H1 (cell line): ENCODE data around the gene SGMS1. TPM values are rescaled to one million over a fixed set of nuclear protein-coding genes. Genes with fewer than 3 reads are reported as not detected.

Experiments used
- CTCF ChIA-PET: fragments of 300-600 bp; sonication (Branson Sonifier 250); formaldehyde crosslinking; loops from one replicate; lab custom pipeline; 2021; ENCODE audit not compliant: partially characterized antibody; lab: Charles Lee
- POLR2A ChIA-PET: fragments of 300-600 bp; sonication (Branson Sonifier 250); formaldehyde crosslinking; loops from one replicate; lab custom pipeline; 2021; ENCODE audit warnings: inconsistent platforms; ENCODE audit not compliant: partially characterized antibody; lab: Charles Lee
- DNase-seq, 2 experiments: peaks; one replicate each; pipeline versions ENCODE4 v3.0.0 to v3.0.0-alpha.2; 2010 to 2022; ENCODE audit warnings: low spot score in 2 of 2, low read depth in 1 of 2, mixed read lengths in 1 of 2
- FAIRE-seq: peaks from 2 replicates; lab custom pipeline; 2011; peaks lifted over from hg19 to GRCh38; lab: Jason Lieb, UNC
- H2AFZ ChIP-seq: 2 replicates; pipeline ENCODE4 v1.8.1; 2012; ENCODE audit warnings: low read length, inconsistent platforms
- H2AK5ac ChIP-seq: 2 replicates; pipeline ENCODE4 v1.6.1; 2013; ENCODE audit warnings: low read depth, low read length
- H2BK120ac ChIP-seq: replicated peaks from 2 replicates; pipeline ENCODE3; 2013; ENCODE audit warnings: low read depth, low read length, inconsistent platforms
- H2BK12ac ChIP-seq: 2 replicates; pipeline ENCODE4 v1.6.1; 2013; ENCODE audit warnings: low read depth, low read length
- H2BK15ac ChIP-seq: 2 replicates; pipeline ENCODE4 v1.6.1; 2013; ENCODE audit warnings: low read length
- H2BK20ac ChIP-seq: 2 replicates; pipeline ENCODE4 v1.6.1; 2013; ENCODE audit warnings: low read length
- H2BK5ac ChIP-seq: 2 replicates; pipeline ENCODE4 v1.6.1; 2013; ENCODE audit warnings: low read depth, low read length
- H3K14ac ChIP-seq: 2 replicates; pipeline ENCODE4 v1.6.1; 2013; ENCODE audit warnings: inconsistent platforms; ENCODE audit not compliant: insufficient read length
- H3K18ac ChIP-seq: 2 replicates; pipeline ENCODE4 v1.6.1; 2013; ENCODE audit warnings: low read length; ENCODE audit errors: extremely low read depth
- H3K23ac ChIP-seq: 2 replicates; pipeline ENCODE4 v1.6.1; 2013; ENCODE audit warnings: inconsistent platforms; ENCODE audit not compliant: insufficient read length
- H3K23me2 ChIP-seq: 2 replicates; pipeline ENCODE4 v1.6.1; 2013; ENCODE audit warnings: low read depth, low read length
- H3K27ac ChIP-seq: 2 replicates; pipeline ENCODE4 v1.6.1; 2011; ENCODE audit warnings: low read depth, low read length, inconsistent platforms
- H3K27me3 ChIP-seq, 4 experiments: replicated peaks in 1 of 4; 1 replicate in 1 of 4; 2 replicates in 3 of 4; pipeline versions ENCODE4 v1.6.1 to v1.8.1; 2011 to 2013; ENCODE audit warnings: low read length in 3 of 4, mild to moderate bottlenecking in 3 of 4, inconsistent platforms in 2 of 4, mixed read lengths in 2 of 4, moderate library complexity in 1 of 4; ENCODE audit not compliant: control insufficient read depth in 3 of 4, insufficient read depth in 3 of 4; ENCODE audit errors: extremely low read depth in 1 of 4
- H3K36me3 ChIP-seq, 4 experiments: 2 replicates each; pipeline versions ENCODE4 v1.6.1 to v1.8.1; 2011 to 2013; ENCODE audit warnings: mild to moderate bottlenecking in 4 of 4, low read length in 3 of 4, moderate library complexity in 2 of 4, control low read depth in 1 of 4, inconsistent platforms in 1 of 4; ENCODE audit not compliant: insufficient read depth in 4 of 4, control insufficient read depth in 2 of 4
- H3K4ac ChIP-seq: replicated peaks from 2 replicates; pipeline ENCODE3; 2013; ENCODE audit warnings: low read length, low read depth, mixed read lengths, inconsistent platforms; ENCODE audit not compliant: insufficient read length
- H3K4me1 ChIP-seq, 4 experiments: replicated peaks in 1 of 4; 1 replicate in 1 of 4; 2 replicates in 3 of 4; pipeline versions ENCODE4 v1.6.1 to v1.8.1; 2011 to 2013; ENCODE audit warnings: low read length in 3 of 4, inconsistent platforms in 2 of 4, mixed read lengths in 1 of 4; ENCODE audit not compliant: insufficient read depth in 4 of 4, control insufficient read depth in 3 of 4
- H3K4me2 ChIP-seq, 2 experiments: 2 replicates each; pipeline versions ENCODE4 v1.6.1 to v1.8.1; 2011 to 2013; ENCODE audit warnings: low read depth in 2 of 2, low read length in 2 of 2, control low read depth in 1 of 2, inconsistent platforms in 1 of 2, mild to moderate bottlenecking in 1 of 2; ENCODE audit not compliant: insufficient read depth in 1 of 2
- H3K4me3 ChIP-seq, 4 experiments: fragments of 200-600, 300-600 bp in 1 of 4; sonication (generic), shearing (Covaris generic), sonication (Bioruptor Twin) in 1 of 4; 2 replicates each; pipeline versions ENCODE4 v1.5.1 to v1.8.1; 2011 to 2016; ENCODE audit warnings: low read length in 4 of 4, low read depth in 3 of 4, control low read depth in 2 of 4, inconsistent platforms in 2 of 4, mild to moderate bottlenecking in 2 of 4, mixed read lengths in 1 of 4, moderate library complexity in 1 of 4; ENCODE audit not compliant: insufficient read depth in 2 of 4; ENCODE audit errors: extremely low read depth in 1 of 4
- H3K56ac ChIP-seq: replicated peaks from 2 replicates; pipeline ENCODE3; 2013; ENCODE audit warnings: low read depth, mild to moderate bottlenecking, mixed read lengths, low read length, inconsistent platforms; ENCODE audit not compliant: insufficient read length
- H3K79me1 ChIP-seq: 2 replicates; pipeline ENCODE4 v1.6.1; 2013; ENCODE audit warnings: low read depth, low read length, control low read depth
- H3K79me2 ChIP-seq, 2 experiments: 2 replicates each; pipeline versions ENCODE4 v1.6.1 to v1.8.1; 2012 to 2013; ENCODE audit warnings: low read length in 2 of 2, mild to moderate bottlenecking in 2 of 2, inconsistent platforms in 1 of 2; ENCODE audit not compliant: insufficient read depth in 2 of 2, control insufficient read depth in 1 of 2
- H3K9ac ChIP-seq, 4 experiments: replicated peaks in 1 of 4; 1 replicate in 1 of 4; 2 replicates in 3 of 4; pipeline versions ENCODE4 v1.6.1 to v1.8.1; 2011 to 2013; ENCODE audit warnings: low read depth in 3 of 4, low read length in 3 of 4, control low read depth in 2 of 4, mild to moderate bottlenecking in 2 of 4, moderate library complexity in 2 of 4, inconsistent platforms in 1 of 4; ENCODE audit errors: extremely low read depth in 1 of 4
- H3K9me3 ChIP-seq, 2 experiments: 2 replicates each; pipeline versions ENCODE4 v1.6.1 to v1.8.1; 2012 to 2013; ENCODE audit warnings: mild to moderate bottlenecking in 2 of 2, moderate library complexity in 2 of 2, control low read depth in 1 of 2, inconsistent platforms in 1 of 2, low read depth in 1 of 2, low read length in 1 of 2, mixed read lengths in 1 of 2; ENCODE audit not compliant: insufficient read depth in 2 of 2
- H4K20me1 ChIP-seq, 2 experiments: replicated peaks in 1 of 2; 2 replicates each; pipeline versions ENCODE3 to v1.8.1; 2011 to 2013; ENCODE audit warnings: inconsistent platforms in 2 of 2, low read length in 2 of 2, mild to moderate bottlenecking in 1 of 2; ENCODE audit not compliant: insufficient read depth in 2 of 2, control insufficient read depth in 1 of 2
- H4K5ac ChIP-seq: 2 replicates; pipeline ENCODE4 v1.6.1; 2013; ENCODE audit warnings: low read length, low read depth, mixed read lengths, inconsistent platforms; ENCODE audit not compliant: insufficient read length
- H4K8ac ChIP-seq: 2 replicates; pipeline ENCODE4 v1.8.0; 2013; ENCODE audit warnings: mild to moderate bottlenecking, moderate library complexity, low read length, inconsistent platforms; ENCODE audit not compliant: insufficient read depth; ENCODE audit errors: extremely low read depth
- H4K91ac ChIP-seq: replicated peaks from 2 replicates; pipeline ENCODE3; 2013; ENCODE audit warnings: low read length, mixed read lengths, inconsistent platforms; ENCODE audit not compliant: insufficient read length
- CHD2 ChIP-seq: IDR thresholded peaks from 2 replicates; pipeline ENCODE4 v1.6.1; 2012; ENCODE audit warnings: low read length, improper control_type of control experiment
- EP300 ChIP-seq, 2 experiments: IDR thresholded peaks; 1 replicate in 1 of 2; 2 replicates in 1 of 2; pipeline ENCODE4 v1.6.1; 2011 to 2012; ENCODE audit warnings: low read depth in 2 of 2, low read length in 2 of 2, mild to moderate bottlenecking in 2 of 2, borderline replicate concordance in 1 of 2, inconsistent platforms in 1 of 2, moderate library complexity in 1 of 2
- KDM4A ChIP-seq: IDR thresholded peaks from one replicate; pipeline ENCODE4 v1.7.1; 2012; ENCODE audit warnings: low read depth, mild to moderate bottlenecking, moderate library complexity, low read length, inconsistent platforms; ENCODE audit not compliant: severe bottlenecking
- KDM5A ChIP-seq: fragments of 200-600 bp; IDR thresholded peaks from 2 replicates; pipeline ENCODE4 v1.7.1; 2012; ENCODE audit warnings: mild to moderate bottlenecking, low read length, inconsistent platforms, mixed read lengths
- NRF1 ChIP-seq: IDR thresholded peaks from 2 replicates; pipeline ENCODE4 v1.6.1; 2011; ENCODE audit warnings: mild to moderate bottlenecking, low read depth, low read length, improper control_type of control experiment
- POU5F1 ChIP-seq: IDR thresholded peaks from 2 replicates; pipeline ENCODE4 v1.6.1; 2011; ENCODE audit warnings: low read depth, mild to moderate bottlenecking, low read length, moderate library complexity
- WGBS, 2 experiments: shearing (Covaris generic) in 1 of 2; methylation state at CpG; one replicate each; pipeline versions ENCODE4 v1.1.6 to v1.1.7; 2013 to 2015; ENCODE audit warnings: low lambda C conversion rate in 2 of 2, mixed read lengths in 2 of 2, inconsistent platforms in 1 of 2, low coverage in 1 of 2, missing lambda C conversion rate in 1 of 2; ENCODE audit not compliant: insufficient replicate concordance in 2 of 2, insufficient coverage in 1 of 2, insufficient read length in 1 of 2; ENCODE audit errors: extremely low coverage in 1 of 2, missing lambda C conversion rate in 1 of 2; 5-methylcytosine and 5-hydroxymethylcytosine counted together
- polyA plus RNA-seq, 7 experiments: library from polyadenylated mRNA; depleted of rRNA in 3 of 7; stranded (reverse) in 5 of 7; unstranded in 2 of 7; fragments of >200 nt in 5 of 7; fragments of 200-250 nt in 2 of 7; gene quantifications; 1 replicate in 5 of 7; 2 replicates in 1 of 7; 4 replicates in 1 of 7; pipeline versions ENCODE4 v1.2.1 to v1.2.3, GENCODE V29; 2011 to 2013; ENCODE audit warnings: missing spikeins in 2 of 7, mixed read lengths in 2 of 7
- total RNA-seq: library from RNA; stranded (reverse); fragmentation: NEBNext Ultra II Directional; extraction: Animal tissue kit (Norgen Biotek cat#: 25700); gene quantifications from 2 replicates; pipeline ENCODE4 v1.2.1, GENCODE V29; 2021

Gene SGMS1
- total and polyA plus RNA-seq, 2 of the 8 experiments (the other 6 are each of a cell fraction or from before 2014, with no cell fraction given): 6.0 to 15.6 TPM

- Histone ChIP-seq H3K18ac (no peak overlapping the region), H2BK120ac (no peak overlapping the region), H2AK5ac (no peak overlapping the region), H2BK12ac (no peak overlapping the region), H3K23me2 (no peaks in the 10 kb centered on the region), H3K9ac (no peak overlapping the region), H3K4me2 (no peak overlapping the region; a peak in 1 of 4 replicates), H3K9me3 (no peaks in the 10 kb centered on the region), H4K91ac (no peak overlapping the region), H4K8ac (no peak overlapping the region), H3K4ac (no peak overlapping the region), H2AFZ (no peak overlapping the region), H2BK20ac (no peak overlapping the region), H3K79me2 (peaks cover 0 to 10% of the 10 kb centered on the region in 2 experiments; a peak in 1 of 4 replicates), H3K27ac (no peak overlapping the region), H3K56ac (no peak overlapping the region), H3K23ac (no peak overlapping the region), H4K20me1 (no peaks in the 10 kb centered on the region), H3K79me1 (no peaks in the 10 kb centered on the region; the same call in 1 of the 2 replicates), H2BK15ac (no peak overlapping the region), H3K4me3 (no peak overlapping the region), H4K5ac (no peak overlapping the region), H2BK5ac (no peak overlapping the region), H3K36me3 (no peaks in the 10 kb centered on the region), H3K4me1 (peaks cover 3 to 15% (median 7%) of the 10 kb centered on the region in 4 experiments; a peak in 6 of 7 replicates), H3K14ac (no peak overlapping the region), H3K27me3 (no peaks in the 10 kb centered on the region)
- DNase-seq: no peak
- 84% methylated on average over 3 of the region's 3 CpGs; no CpG with 5 or more reads in 1 of the 2 experiments for WGBS, 2 experiments
- no peak for FAIRE-seq
- CTCF ChIA-PET: no interaction called here
- POLR2A ChIA-PET: no interaction called here
- TF ChIP-seq NRF1: no peak
- TF ChIP-seq KDM5A: no peak
- no peak for TF ChIP-seq EP300 (IDR thresholded peaks at IDR 0.05; ENCODE audit: borderline replicate concordance in 1 of 2, low read depth in 2 of 2, low read length in 2 of 2)
- TF ChIP-seq POU5F1: no peak
- TF ChIP-seq CHD2: no peak
- no peak for TF ChIP-seq KDM4A
These were observed 113.0 kb downstream of the SGMS1 start for GRCh38 chr10:50510517-50511473.
